CD8-positive, alpha-beta memory T cell (primary cell): ENCODE measurements around the gene INSL3. TPM values are rescaled to one million over a fixed set of nuclear protein-coding genes. Genes with fewer than 3 reads are reported as not detected.

Experiments used
- CTCF ChIA-PET: fragments of 350-600 bp; sonication (Branson Sonifier 250); formaldehyde crosslinking; loops from one replicate; lab custom pipeline; 2021; ENCODE audit warnings: antibody characterized with exemption; lab: Charles Lee
- POLR2A ChIA-PET: fragments of 350-600 bp; sonication (Branson Sonifier 250); formaldehyde crosslinking; loops from one replicate; lab custom pipeline; 2021; ENCODE audit warnings: antibody characterized with exemption; lab: Charles Lee
- DNase-seq, 5 donors: peaks; one replicate each; pipeline versions ENCODE4 v3.0.0 to v3.0.0-alpha.2; 2020 to 2022; ENCODE audit warnings: mixed read lengths in 1 of 5
- H3K27ac ChIP-seq: one replicate; pipeline ENCODE4 v1.7.0; 2013; ENCODE audit warnings: low read depth, mild to moderate bottlenecking, low read length, moderate library complexity
- H3K27me3 ChIP-seq: 2 replicates; pipeline ENCODE4 v1.7.0; 2013; ENCODE audit warnings: low read length, mild to moderate bottlenecking; ENCODE audit not compliant: insufficient read depth, poor library complexity, severe bottlenecking
- H3K36me3 ChIP-seq: 2 replicates; pipeline ENCODE4 v1.7.0; 2013; ENCODE audit warnings: mild to moderate bottlenecking, low read length, moderate library complexity; ENCODE audit not compliant: insufficient read depth
- H3K4me1 ChIP-seq: 2 replicates; pipeline ENCODE4 v1.7.0; 2013; ENCODE audit warnings: mild to moderate bottlenecking, low read length, moderate library complexity; ENCODE audit not compliant: insufficient read depth
- H3K4me3 ChIP-seq: 2 replicates; pipeline ENCODE4 v1.7.0; 2013; ENCODE audit warnings: mild to moderate bottlenecking, low read length
- H3K9me3 ChIP-seq: 2 replicates; pipeline ENCODE4 v1.7.0; 2013; ENCODE audit warnings: mild to moderate bottlenecking, low read length
- H3K27ac Mint-ChIP-seq, 8 donors: one replicate each; pipeline ENCODE4 v1.8.0; 2020 to 2021; ENCODE audit warnings: mixed read lengths in 8 of 8, mild to moderate bottlenecking in 6 of 8, inconsistent platforms in 3 of 8, moderate library complexity in 3 of 8
- H3K27me3 Mint-ChIP-seq, 2 donors: one replicate each; pipeline ENCODE4 v1.8.0; 2020 to 2021; ENCODE audit warnings: mixed read lengths in 2 of 2, mild to moderate bottlenecking in 1 of 2, moderate library complexity in 1 of 2
- H3K36me3 Mint-ChIP-seq, 3 donors: one replicate each; pipeline ENCODE4 v1.8.0; 2020 to 2021; ENCODE audit warnings: mixed read lengths in 3 of 3, inconsistent platforms in 1 of 3, mild to moderate bottlenecking in 1 of 3
- H3K4me1 Mint-ChIP-seq, 3 donors: one replicate each; pipeline ENCODE4 v1.8.0; 2020 to 2021; ENCODE audit warnings: mixed read lengths in 3 of 3, inconsistent platforms in 1 of 3, mild to moderate bottlenecking in 1 of 3
- H3K4me3 Mint-ChIP-seq, 7 donors: one replicate each; pipeline ENCODE4 v1.8.0; 2020 to 2021; ENCODE audit warnings: mixed read lengths in 7 of 7, mild to moderate bottlenecking in 6 of 7, moderate library complexity in 4 of 7, inconsistent platforms in 2 of 7
- H3K9me3 Mint-ChIP-seq, 5 donors: one replicate each; pipeline ENCODE4 v1.8.0; 2020 to 2022; ENCODE audit warnings: mixed read lengths in 5 of 5, mild to moderate bottlenecking in 3 of 5, moderate library complexity in 2 of 5, inconsistent platforms in 1 of 5
- polyA plus RNA-seq: library from polyadenylated mRNA; unstranded; fragments of 300-500 nt; fragmentation: Illumina TruSeq; gene quantifications from one replicate; pipeline ENCODE4 v1.2.3, GENCODE V29; 2021
- total RNA-seq, 2 experiments: library from RNA; stranded (reverse); gene quantifications; one replicate each; pipeline ENCODE4 v1.2.3, GENCODE V29; 2021

INSL3 gene
- total and polyA plus RNA-seq, 3 experiments from 2014 or later, result 1.8 to 2.9 (median 2.6) TPM

DNA sequence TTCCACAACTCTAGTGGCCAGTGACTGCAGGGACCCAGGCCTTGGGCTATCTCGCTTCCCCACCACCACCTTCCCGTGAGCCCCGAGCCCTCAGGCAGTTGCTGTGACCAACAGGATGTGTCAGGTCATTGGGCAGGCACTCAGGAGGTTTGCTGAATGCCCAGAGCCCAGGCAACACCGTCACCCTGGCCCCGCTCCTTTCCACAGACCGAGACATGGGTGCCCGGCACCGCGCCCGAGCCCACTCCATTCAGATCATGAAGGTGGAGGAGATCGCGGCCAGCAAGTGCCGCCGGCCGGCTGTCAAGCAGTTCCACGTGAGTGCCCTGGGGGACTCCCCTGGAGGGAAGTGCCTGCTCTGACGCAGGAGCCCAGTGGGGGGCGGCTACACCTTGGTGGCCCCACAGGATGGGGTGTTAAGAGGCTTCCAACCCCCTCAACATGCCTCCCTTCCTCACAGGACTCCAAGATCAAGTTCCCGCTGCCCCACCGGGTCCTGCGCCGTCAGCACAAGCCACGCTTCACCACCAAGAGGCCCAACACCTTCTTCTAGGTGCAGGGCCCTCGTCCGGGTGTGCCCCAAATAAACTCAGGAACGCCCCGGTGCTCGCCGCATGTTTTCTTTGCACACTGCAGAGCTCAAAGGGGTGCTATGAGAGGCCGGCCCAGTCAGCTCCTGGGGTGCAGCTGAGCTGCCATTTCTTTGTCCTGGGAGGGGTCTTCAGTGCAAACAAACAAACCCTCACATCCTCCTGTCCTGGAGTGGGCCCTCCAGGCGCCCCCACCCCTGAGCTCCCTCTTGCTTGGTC is 41.6 kb upstream of the INSL3 start:
- Mint-ChIP-seq H3K9me3 (peaks cover 0 to 2% (median 0%) of the 10 kb centered on the region in 5 donors), H3K4me3 (peak overlapping the region in 4 of 7 donors; percentile 34 to 66 (median 48)), H3K36me3 (peaks cover 0 to 60% (median 5%) of the 10 kb centered on the region in 3 donors), H3K4me1 (peaks cover 28 to 39% (median 29%) of the 10 kb centered on the region in 3 donors), H3K27ac (peak overlapping the region in 4 of 8 donors; percentile 38 to 91 (median 58)), H3K27me3 (peaks cover 0 to 1% of the 10 kb centered on the region in 2 donors)
- H3K4me3 ChIP-seq, result no peak overlapping the region
- no peak overlapping the region for H3K27ac ChIP-seq
- no peaks in the 10 kb centered on the region for H3K9me3 ChIP-seq
- peaks cover 37% of the 10 kb centered on the region for H3K36me3 ChIP-seq
- no peaks in the 10 kb centered on the region for H3K27me3 ChIP-seq
- DNase-seq, result no peak
- ChIA-PET POLR2A (no interaction called here), CTCF (interaction anchor here (0.6 to 2.4 kb wide), 2 partner anchors 70 to 145 kb away, joined by 3 to 7 read pairs; partner anchors contain the start of genes ARRDC2 and CCDC124)
- H3K4me1 ChIP-seq, result peaks cover 18% of the 10 kb centered on the region

DNA sequence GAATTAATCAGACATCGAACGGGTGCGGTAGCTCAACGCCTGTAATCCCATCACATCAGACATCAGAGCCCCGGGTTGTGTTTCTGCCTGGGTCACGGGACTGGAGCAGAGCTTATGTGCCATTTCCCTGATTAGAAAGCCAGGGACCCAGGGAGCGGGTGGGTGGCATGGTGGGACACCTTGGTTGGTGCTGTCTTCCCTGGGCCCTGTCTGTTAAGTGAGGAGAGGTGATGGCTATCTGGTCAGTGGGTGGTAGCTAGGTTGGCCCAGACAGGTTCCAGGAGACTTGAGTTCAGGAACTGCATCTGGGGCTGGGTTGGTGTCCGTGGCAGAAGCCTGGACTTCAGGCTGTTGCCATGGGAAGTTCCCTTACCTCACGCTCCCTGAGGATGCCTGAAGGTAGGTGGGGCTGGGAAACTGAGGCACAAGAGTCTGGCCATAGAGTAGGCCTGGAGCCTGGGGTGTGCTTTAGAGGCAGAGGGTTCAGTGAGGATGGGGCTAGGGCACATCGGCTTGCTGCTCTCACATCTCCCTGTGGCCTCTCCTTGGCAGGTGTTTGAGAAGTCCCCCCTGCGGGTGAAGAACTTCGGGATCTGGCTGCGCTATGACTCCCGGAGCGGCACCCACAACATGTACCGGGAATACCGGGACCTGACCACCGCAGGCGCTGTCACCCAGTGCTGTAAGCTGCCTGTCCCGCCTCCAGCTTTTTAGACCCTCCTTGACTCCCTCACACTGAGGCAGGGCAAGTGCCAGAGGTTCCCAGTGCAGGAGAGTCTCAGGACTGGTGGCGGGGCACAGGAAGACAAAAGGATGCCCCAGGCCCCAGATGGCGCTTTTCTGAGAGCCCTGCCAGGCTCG is 40.5 kb upstream of the INSL3 start:
- POLR2A ChIA-PET, result interaction anchor here (0.5 to 4.0 kb wide), 3 partner anchors 14 to 94 kb away, joined by 3 to 124 read pairs (median 4); partner anchors contain the start of genes CCDC124 and JAK3

DNA sequence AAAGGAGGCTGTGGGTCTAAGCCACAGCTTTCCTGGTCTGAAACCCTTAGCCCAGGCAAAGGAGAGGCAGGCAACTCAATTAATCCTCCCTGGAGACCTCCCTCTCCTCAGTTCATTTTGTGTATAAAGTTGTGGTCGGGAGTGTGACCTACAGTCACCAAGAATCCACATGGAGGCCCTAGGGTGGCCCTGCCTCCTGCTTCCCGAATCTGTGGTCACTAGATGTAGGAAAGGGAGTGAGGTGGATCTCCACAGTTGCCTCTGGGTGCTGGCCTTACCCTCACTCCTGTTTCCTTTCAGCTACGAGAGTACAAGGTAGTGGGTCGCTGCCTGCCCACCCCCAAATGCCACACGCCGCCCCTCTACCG is 39.7 kb upstream of the INSL3 start:
- H3K36me3 Mint-ChIP-seq, result peaks cover 0 to 60% (median 5%) of the 10 kb centered on the region in 3 donors
- POLR2A ChIA-PET, result interaction anchor here (0.6 to 4.0 kb wide), 3 partner anchors 11 to 140 kb away, joined by 3 to 124 read pairs (median 15); partner anchors contain the start of genes CCDC124 and SLC5A5

More for the DNA sequence above, 40.5 kb upstream of the INSL3 start:
- Mint-ChIP-seq H3K9me3 (peaks cover 0 to 2% (median 0%) of the 10 kb centered on the region in 5 donors), H3K27me3 (peaks cover 0 to 1% of the 10 kb centered on the region in 2 donors), H3K36me3 (peaks cover 0 to 60% (median 5%) of the 10 kb centered on the region in 3 donors), H3K4me1 (peaks cover 28 to 39% (median 29%) of the 10 kb centered on the region in 3 donors), H3K4me3 (peak overlapping the region; percentile 37 to 100 (median 96)), H3K27ac (peak overlapping the region; percentile 75 to 98 (median 90))
- H3K27me3 ChIP-seq, result no peaks in the 10 kb centered on the region
- H3K27ac ChIP-seq, result peak overlapping the region; percentile 13
- DNase-seq, result no peak
- peaks cover 18% of the 10 kb centered on the region for H3K4me1 ChIP-seq
- peaks cover 37% of the 10 kb centered on the region for H3K36me3 ChIP-seq
- peak overlapping the region; percentile 95 for H3K4me3 ChIP-seq
- CTCF ChIA-PET, result interaction anchor here (10.9 kb wide), 1 partner anchor 71 kb away, joined by 213 read pairs; the partner anchor contains the start of gene CCDC124
- H3K9me3 ChIP-seq, result no peaks in the 10 kb centered on the region

DNA sequence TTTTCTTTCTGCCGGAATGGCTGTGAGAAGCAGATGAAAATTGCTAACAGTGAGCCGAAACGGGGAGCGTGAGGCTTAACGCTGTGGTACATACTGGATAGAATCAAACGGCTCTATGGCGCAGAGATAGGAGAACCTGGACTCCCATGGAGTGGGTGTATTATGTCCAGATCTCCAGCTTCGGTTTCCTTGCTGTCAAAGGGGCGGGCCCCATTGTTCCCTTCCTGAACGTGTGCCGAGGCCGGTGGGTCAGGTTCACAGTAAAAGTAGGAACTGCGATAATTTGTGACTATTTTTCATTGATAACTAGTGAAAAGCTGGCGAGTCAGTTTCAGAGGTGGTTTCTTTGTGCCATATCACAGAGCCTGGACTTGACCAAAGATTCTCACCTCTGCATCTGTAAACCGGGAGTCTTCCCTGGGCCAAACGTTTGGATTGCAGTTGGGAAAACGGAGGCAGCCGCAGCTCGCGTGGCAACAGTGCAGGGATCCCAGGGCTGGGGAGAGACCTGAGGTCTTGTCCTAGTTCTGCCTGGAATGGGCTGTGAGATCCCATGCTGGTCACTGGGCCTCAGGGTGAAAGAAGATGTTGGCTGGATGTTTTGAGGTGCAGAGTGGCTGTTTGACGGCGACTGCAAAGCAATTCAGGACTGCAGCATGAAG is 39.1 kb upstream of the INSL3 start:
- Mint-ChIP-seq H3K27ac (peak overlapping the region; percentile 81 to 100 (median 96)), H3K4me3 (peak overlapping the region; percentile 93 to 100 (median 97)), H3K4me1 (peaks cover 31 to 43% (median 33%) of the 10 kb centered on the region in 3 donors), H3K36me3 (peaks cover 0 to 56% (median 5%) of the 10 kb centered on the region in 3 donors), H3K9me3 (peaks cover 0 to 2% (median 0%) of the 10 kb centered on the region in 5 donors), H3K27me3 (peaks cover 0 to 4% of the 10 kb centered on the region in 2 donors)
- Histone ChIP-seq H3K27ac (peak overlapping the region; percentile 80), H3K4me3 (peak overlapping the region; percentile 95), H3K4me1 (peaks cover 23% of the 10 kb centered on the region), H3K9me3 (no peaks in the 10 kb centered on the region), H3K27me3 (no peaks in the 10 kb centered on the region), H3K36me3 (peaks cover 37% of the 10 kb centered on the region)
- ChIA-PET POLR2A (interaction anchor here (0.6 to 4.0 kb wide), 8 partner anchors 11 to 1196 kb away, joined by 3 to 124 read pairs (median 10); partner anchors contain the start of genes CCDC124, JAK3, PGLS and SLC5A5), CTCF (interaction anchor here (0.9 to 10.9 kb wide), 17 partner anchors 10 to 199 kb away, joined by 3 to 213 read pairs (median 7); partner anchors contain the start of genes CCDC124, FCHO1, JAK3 and SLC5A5)
- no peak for DNase-seq

More for the DNA sequence above, 39.7 kb upstream of the INSL3 start:
- peaks cover 0 to 2% (median 0%) of the 10 kb centered on the region in 5 donors for H3K9me3 Mint-ChIP-seq
- peaks cover 37% of the 10 kb centered on the region for H3K36me3 ChIP-seq
- no peaks in the 10 kb centered on the region for H3K27me3 ChIP-seq
- H3K4me1 Mint-ChIP-seq, result peaks cover 28 to 39% (median 29%) of the 10 kb centered on the region in 3 donors
- peaks cover 18% of the 10 kb centered on the region for H3K4me1 ChIP-seq
- CTCF ChIA-PET, result interaction anchor here (3.2 to 10.9 kb wide), 3 partner anchors 11 to 135 kb away, joined by 21 to 213 read pairs (median 38); partner anchors contain the start of genes CCDC124 and SLC5A5
- peak overlapping the region; percentile 13 for H3K27ac ChIP-seq
- H3K27ac Mint-ChIP-seq, result peak overlapping the region; percentile 74 to 98 (median 90)
- DNase-seq, result no peak
- peaks cover 0 to 1% of the 10 kb centered on the region in 2 donors for H3K27me3 Mint-ChIP-seq
- H3K4me3 ChIP-seq, result peak overlapping the region; percentile 95
- no peaks in the 10 kb centered on the region for H3K9me3 ChIP-seq
- H3K4me3 Mint-ChIP-seq, result peak overlapping the region; percentile 93 to 100 (median 97)

DNA sequence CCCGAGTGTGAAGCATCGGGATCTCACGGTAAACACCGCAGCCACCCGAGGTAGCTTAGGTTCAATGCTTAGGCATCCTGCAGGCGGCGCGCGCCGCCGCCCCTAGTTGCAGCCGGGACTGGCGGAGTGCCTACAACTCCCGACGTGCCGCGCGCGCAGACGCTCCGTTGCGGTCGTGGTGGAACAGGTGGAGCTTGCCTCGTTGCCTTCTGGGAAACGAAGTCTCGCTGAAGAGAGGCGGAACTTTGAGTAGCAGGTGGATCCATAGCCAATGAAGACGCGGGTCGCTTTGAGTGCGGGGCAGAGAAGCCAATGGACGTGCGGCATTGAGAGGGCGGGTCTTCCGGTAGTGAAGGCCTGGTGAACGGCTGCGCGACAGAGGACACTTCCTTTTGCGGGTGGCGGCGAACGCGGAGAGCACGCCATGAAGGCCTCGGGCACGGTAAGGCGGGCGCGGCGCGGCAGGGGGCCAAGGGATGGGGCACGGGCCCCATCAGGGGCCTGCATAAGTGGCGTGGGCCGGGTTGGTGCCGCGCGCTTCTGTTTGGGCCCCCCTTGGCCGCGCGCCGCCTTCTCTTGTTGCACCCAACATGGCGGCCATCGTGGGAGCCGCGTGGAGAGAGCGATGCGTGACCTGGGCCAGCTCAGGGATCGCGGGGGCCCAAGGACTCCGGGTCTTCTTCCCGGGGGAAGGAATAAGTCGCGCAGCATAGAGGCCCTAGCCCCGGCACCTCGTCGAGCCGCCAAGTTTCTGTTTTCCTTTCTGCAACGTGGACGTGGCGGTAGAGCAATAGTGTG is 38.4 kb upstream of the INSL3 start, which contains the start of gene RPL18A:
TSS of gene RPL18A (plus strand) at position 378 of the 798 bp plus-strand sequence. CDS start at position 425, 47 bp downstream.
- Mint-ChIP-seq H3K27me3 (peaks cover 0 to 4% of the 10 kb centered on the region in 2 donors), H3K4me3 (peak within 1 kb of the TSS; percentile 93 to 100 (median 97)), H3K36me3 (peaks cover 0 to 48% (median 5%) of the 10 kb centered on the region in 3 donors), H3K4me1 (peaks cover 34 to 40% (median 36%) of the 10 kb centered on the region in 3 donors), H3K9me3 (peaks cover 0 to 2% (median 0%) of the 10 kb centered on the region in 5 donors), H3K27ac (peak within 1 kb of the TSS; percentile 81 to 100 (median 96))
- peaks cover 37% of the 10 kb centered on the region for H3K36me3 ChIP-seq
- H3K9me3 ChIP-seq, result no peaks in the 10 kb centered on the region
- peaks cover 27% of the 10 kb centered on the region for H3K4me1 ChIP-seq
- DNase-seq, result peak; percentile 97 to 99 (median 99)
- CTCF ChIA-PET, result interaction anchor here (0.6 to 10.9 kb wide), 52 partner anchors 8 to 416 kb away, joined by 3 to 213 read pairs (median 4); partner anchors contain the start of genes B3GNT3, CCDC124, FCHO1 and JAK3
- peak within 1 kb of the TSS; percentile 80 for H3K27ac ChIP-seq
- H3K27me3 ChIP-seq, result no peaks in the 10 kb centered on the region
- POLR2A ChIA-PET, result interaction anchor here (0.5 to 4.0 kb wide), 29 partner anchors 9 to 1197 kb away, joined by 3 to 124 read pairs (median 6); partner anchors contain the start of genes CCDC124, COPE, DDX49 and FCHO1
- peak within 1 kb of the TSS; percentile 95 for H3K4me3 ChIP-seq
